Measurements from ENCODE around the gene SCUBE1. TPM values are rescaled to one million over a fixed set of nuclear protein-coding genes. Genes with fewer than 3 reads are reported as not detected.

Gene SCUBE1
- polyA plus RNA-seq, 1 of the 3 experiments (the other 2 are of a cell fraction): 0.56 TPM

DNA sequence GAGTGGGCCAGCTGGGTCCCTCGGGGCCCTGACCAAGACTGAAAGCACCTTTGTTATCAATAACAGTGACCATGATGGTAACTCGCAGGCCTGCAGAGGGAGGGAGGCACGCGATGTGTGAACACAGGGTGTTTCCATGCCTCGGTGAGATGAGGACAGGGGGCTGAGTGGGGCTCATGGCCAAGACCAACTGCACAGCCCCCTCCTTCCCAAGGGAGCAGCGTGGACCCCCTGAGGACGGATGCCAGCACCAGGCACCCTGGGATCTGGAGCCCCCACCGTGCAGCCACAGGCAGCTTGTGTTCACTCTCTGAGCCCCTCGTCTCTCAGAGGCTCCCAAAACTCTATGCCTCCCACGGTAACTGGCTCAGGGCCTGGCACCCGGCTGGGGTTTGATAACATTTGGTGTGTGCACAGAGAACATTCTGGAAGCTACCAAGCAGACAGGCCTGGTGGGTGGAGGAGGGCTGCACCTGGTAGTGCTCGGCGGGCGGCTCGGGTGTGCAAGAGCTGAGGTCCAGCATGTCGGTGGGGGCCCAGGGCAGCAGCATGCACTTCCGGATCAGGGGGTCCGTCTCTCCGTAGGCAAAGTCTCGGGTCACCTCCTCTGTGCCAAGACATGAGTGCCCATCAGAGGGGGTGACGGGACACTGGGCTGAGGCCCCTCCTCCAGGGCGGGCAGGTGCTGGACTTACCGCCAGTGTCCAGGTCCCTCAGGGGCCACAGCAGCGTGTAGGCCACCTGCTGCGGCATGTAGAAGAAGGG is 163.8 kb downstream of the SCUBE1 start:
- no peaks in the 10 kb centered on the region for H3K9me3 ChIP-seq
- H3K9ac ChIP-seq: no peak overlapping the region
- H3K27ac ChIP-seq (ENCODE audit: low read depth in 2 of 2, low read length in 1 of 2): no peak overlapping the region
- H3K4me1 ChIP-seq (ENCODE audit: control insufficient read depth in 1 of 2, insufficient read depth in 2 of 2, low read depth in 1 of 2, low read length in 1 of 2): peaks cover 0 to 2% of the 10 kb centered on the region in 2 experiments; a peak in 1 of 4 replicates
- peaks cover 0 to 9% of the 10 kb centered on the region in 2 experiments for H3K36me3 ChIP-seq (replicated peaks in 1 of 2; ENCODE audit: control insufficient read depth in 1 of 2, insufficient read depth in 2 of 2, low read length in 1 of 2)
- TF ChIP-seq, protein P1, sequence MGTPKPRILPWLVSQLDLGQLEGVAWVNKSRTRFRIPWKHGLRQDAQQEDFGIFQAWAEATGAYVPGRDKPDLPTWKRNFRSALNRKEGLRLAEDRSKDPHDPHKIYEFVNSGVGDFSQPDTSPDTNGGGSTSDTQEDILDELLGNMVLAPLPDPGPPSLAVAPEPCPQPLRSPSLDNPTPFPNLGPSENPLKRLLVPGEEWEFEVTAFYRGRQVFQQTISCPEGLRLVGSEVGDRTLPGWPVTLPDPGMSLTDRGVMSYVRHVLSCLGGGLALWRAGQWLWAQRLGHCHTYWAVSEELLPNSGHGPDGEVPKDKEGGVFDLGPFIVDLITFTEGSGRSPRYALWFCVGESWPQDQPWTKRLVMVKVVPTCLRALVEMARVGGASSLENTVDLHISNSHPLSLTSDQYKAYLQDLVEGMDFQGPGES (IDR thresholded peaks at IDR 0.05; ENCODE audit: low read depth, low read length): no peak
- no peak for TF ChIP-seq GATA2 (CRISPR knock-in tag; IDR thresholded peaks at IDR 0.05)
- TF ChIP-seq, protein P2, sequence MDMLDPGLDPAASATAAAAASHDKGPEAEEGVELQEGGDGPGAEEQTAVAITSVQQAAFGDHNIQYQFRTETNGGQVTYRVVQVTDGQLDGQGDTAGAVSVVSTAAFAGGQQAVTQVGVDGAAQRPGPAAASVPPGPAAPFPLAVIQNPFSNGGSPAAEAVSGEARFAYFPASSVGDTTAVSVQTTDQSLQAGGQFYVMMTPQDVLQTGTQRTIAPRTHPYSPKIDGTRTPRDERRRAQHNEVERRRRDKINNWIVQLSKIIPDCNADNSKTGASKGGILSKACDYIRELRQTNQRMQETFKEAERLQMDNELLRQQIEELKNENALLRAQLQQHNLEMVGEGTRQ (IDR thresholded peaks at IDR 0.05; ENCODE audit: borderline replicate concordance, low read depth, low read length): no peak
- TF ChIP-seq RFX5 (IDR thresholded peaks at IDR 0.05; ENCODE audit: low read length): no peak
- no peak for TF ChIP-seq GABPA (IDR thresholded peaks at IDR 0.05; ENCODE audit: low read depth)
- no peak for TF ChIP-seq RXRA (IDR thresholded peaks at IDR 0.05; ENCODE audit: borderline replicate concordance, low read depth)
- no peak for TF ChIP-seq NFIC (IDR thresholded peaks at IDR 0.05; ENCODE audit: borderline replicate concordance)
- TF ChIP-seq TAF1 (IDR thresholded peaks at IDR 0.05; ENCODE audit: borderline replicate concordance, low read depth, low read length): no peak
- no peak for TF ChIP-seq MXI1 (IDR thresholded peaks at IDR 0.05; ENCODE audit: low read depth, low read length)
- no peak for TF ChIP-seq FOXM1 (IDR thresholded peaks at IDR 0.05; ENCODE audit: low read depth)
- no peak for TF ChIP-seq JUND (IDR thresholded peaks at IDR 0.05)
- TF ChIP-seq, protein P3, sequence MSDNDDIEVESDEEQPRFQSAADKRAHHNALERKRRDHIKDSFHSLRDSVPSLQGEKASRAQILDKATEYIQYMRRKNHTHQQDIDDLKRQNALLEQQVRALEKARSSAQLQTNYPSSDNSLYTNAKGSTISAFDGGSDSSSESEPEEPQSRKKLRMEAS (IDR thresholded peaks at IDR 0.05; ENCODE audit: low read depth): no peak
- TF ChIP-seq ELF1 (IDR thresholded peaks at IDR 0.05): no peak
- TF ChIP-seq NRF1 (IDR thresholded peaks at IDR 0.05; ENCODE audit: low read depth, low read length): no peak
- no peak for TF ChIP-seq FOXJ3 (CRISPR knock-in tag; IDR thresholded peaks at IDR 0.05)
- TF ChIP-seq, protein P4, sequence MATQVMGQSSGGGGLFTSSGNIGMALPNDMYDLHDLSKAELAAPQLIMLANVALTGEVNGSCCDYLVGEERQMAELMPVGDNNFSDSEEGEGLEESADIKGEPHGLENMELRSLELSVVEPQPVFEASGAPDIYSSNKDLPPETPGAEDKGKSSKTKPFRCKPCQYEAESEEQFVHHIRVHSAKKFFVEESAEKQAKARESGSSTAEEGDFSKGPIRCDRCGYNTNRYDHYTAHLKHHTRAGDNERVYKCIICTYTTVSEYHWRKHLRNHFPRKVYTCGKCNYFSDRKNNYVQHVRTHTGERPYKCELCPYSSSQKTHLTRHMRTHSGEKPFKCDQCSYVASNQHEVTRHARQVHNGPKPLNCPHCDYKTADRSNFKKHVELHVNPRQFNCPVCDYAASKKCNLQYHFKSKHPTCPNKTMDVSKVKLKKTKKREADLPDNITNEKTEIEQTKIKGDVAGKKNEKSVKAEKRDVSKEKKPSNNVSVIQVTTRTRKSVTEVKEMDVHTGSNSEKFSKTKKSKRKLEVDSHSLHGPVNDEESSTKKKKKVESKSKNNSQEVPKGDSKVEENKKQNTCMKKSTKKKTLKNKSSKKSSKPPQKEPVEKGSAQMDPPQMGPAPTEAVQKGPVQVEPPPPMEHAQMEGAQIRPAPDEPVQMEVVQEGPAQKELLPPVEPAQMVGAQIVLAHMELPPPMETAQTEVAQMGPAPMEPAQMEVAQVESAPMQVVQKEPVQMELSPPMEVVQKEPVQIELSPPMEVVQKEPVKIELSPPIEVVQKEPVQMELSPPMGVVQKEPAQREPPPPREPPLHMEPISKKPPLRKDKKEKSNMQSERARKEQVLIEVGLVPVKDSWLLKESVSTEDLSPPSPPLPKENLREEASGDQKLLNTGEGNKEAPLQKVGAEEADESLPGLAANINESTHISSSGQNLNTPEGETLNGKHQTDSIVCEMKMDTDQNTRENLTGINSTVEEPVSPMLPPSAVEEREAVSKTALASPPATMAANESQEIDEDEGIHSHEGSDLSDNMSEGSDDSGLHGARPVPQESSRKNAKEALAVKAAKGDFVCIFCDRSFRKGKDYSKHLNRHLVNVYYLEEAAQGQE (IDR thresholded peaks at IDR 0.05; ENCODE audit: low read depth, low read length): no peak
- TF ChIP-seq, protein P5, sequence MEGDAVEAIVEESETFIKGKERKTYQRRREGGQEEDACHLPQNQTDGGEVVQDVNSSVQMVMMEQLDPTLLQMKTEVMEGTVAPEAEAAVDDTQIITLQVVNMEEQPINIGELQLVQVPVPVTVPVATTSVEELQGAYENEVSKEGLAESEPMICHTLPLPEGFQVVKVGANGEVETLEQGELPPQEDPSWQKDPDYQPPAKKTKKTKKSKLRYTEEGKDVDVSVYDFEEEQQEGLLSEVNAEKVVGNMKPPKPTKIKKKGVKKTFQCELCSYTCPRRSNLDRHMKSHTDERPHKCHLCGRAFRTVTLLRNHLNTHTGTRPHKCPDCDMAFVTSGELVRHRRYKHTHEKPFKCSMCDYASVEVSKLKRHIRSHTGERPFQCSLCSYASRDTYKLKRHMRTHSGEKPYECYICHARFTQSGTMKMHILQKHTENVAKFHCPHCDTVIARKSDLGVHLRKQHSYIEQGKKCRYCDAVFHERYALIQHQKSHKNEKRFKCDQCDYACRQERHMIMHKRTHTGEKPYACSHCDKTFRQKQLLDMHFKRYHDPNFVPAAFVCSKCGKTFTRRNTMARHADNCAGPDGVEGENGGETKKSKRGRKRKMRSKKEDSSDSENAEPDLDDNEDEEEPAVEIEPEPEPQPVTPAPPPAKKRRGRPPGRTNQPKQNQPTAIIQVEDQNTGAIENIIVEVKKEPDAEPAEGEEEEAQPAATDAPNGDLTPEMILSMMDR (IDR thresholded peaks at IDR 0.05): no peak
- TF ChIP-seq EZH2phosphoT487 (IDR thresholded peaks at IDR 0.05; ENCODE audit: borderline replicate concordance, low read depth): no peak
- H3K79me2 ChIP-seq (ENCODE audit: insufficient read depth): peaks cover 2% of the 10 kb centered on the region; the same call in 1 of the 2 replicates
- H2AFZ ChIP-seq (ENCODE audit: low read depth): no peak overlapping the region
- H4K20me1 ChIP-seq (ENCODE audit: insufficient read depth): no peaks in the 10 kb centered on the region
- no peaks in the 10 kb centered on the region for H3K9me2 ChIP-seq
- H3K4me3 ChIP-seq (ENCODE audit: low read depth in 2 of 2, low read length in 1 of 2): no peak overlapping the region
- ChIA-PET CTCF (no interaction called here), POLR2A (interaction anchor here (1.0 kb wide), 2 partner anchors 8 to 13 kb away, joined by 3 read pairs; no protein-coding TSS in a partner anchor)
- 72% methylated on average over 2 of the region's 25 CpGs for WGBS (ENCODE audit: low lambda C conversion rate)
- no peaks in the 10 kb centered on the region for H3K27me3 ChIP-seq (ENCODE audit: insufficient read depth)
- no peaks in the 10 kb centered on the region for H3F3A ChIP-seq (replicated peaks; ENCODE audit: insufficient read depth)
- no peak for DNase-seq
- H3K4me2 ChIP-seq: no peak overlapping the region

All from SK-N-SH (cell line).